Keratinocyte (primary cell): ENCODE results near the gene ABI2. TPM values are rescaled to one million over a fixed set of nuclear protein-coding genes. Genes with fewer than 3 reads are reported as not detected.
A peak's percentile ranks its signal among the peaks of the same experiment; 100 is the strongest.
"Not testable (repeated sequence)": the region's sequence is repeated elsewhere in the genome, so short reads cannot be mapped to it uniquely, and the experiment has no call there.

Experiments
- DNase-seq: peaks from one replicate; pipeline ENCODE4 v3.0.0-alpha.2; 2011; ENCODE audit warnings: low read depth, missing footprints, low spot score
- FAIRE-seq: peaks from 2 replicates; lab custom pipeline; 2011; peaks lifted over from hg19 to GRCh38; lab: Jason Lieb, UNC
- H2AFZ ChIP-seq: 2 replicates; pipeline ENCODE4 v1.6.0; 2012; ENCODE audit warnings: low read length, control low read depth, inconsistent platforms; ENCODE audit not compliant: control insufficient read depth
- H3K27ac ChIP-seq: 2 replicates; pipeline ENCODE4 v1.5.1; 2011; ENCODE audit warnings: low read length; ENCODE audit not compliant: control insufficient read depth, insufficient read depth
- H3K27me3 ChIP-seq: 3 replicates; pipeline ENCODE4 v1.6.0; 2011; ENCODE audit warnings: low read length; ENCODE audit not compliant: control insufficient read depth, insufficient read depth; ENCODE audit errors: extremely low read depth
- H3K36me3 ChIP-seq, 2 experiments: 2 replicates in 1 of 2; 3 replicates in 1 of 2; pipeline ENCODE4 v1.5.1; 2011; ENCODE audit warnings: low read length in 2 of 2, mild to moderate bottlenecking in 1 of 2; ENCODE audit not compliant: control insufficient read depth in 2 of 2, insufficient read depth in 2 of 2; ENCODE audit errors: extremely low read depth in 1 of 2
- H3K4me1 ChIP-seq: 3 replicates; pipeline ENCODE4 v1.5.1; 2011; ENCODE audit warnings: low read length; ENCODE audit not compliant: control insufficient read depth, insufficient read depth; ENCODE audit errors: extremely low read depth
- H3K4me2 ChIP-seq: 3 replicates; pipeline ENCODE4 v1.6.0; 2011; ENCODE audit warnings: low read depth, low read length; ENCODE audit not compliant: control insufficient read depth, insufficient read depth; ENCODE audit errors: extremely low read depth
- H3K4me3 ChIP-seq, 3 experiments: fragments of 200-600 bp in 1 of 3; sonication (generic) in 1 of 3; 2 replicates in 2 of 3; 3 replicates in 1 of 3; pipeline ENCODE4 v1.5.1; 2011 to 2016; ENCODE audit warnings: low read length in 3 of 3, mild to moderate bottlenecking in 3 of 3, control low read depth in 2 of 3, inconsistent platforms in 1 of 3, low read depth in 1 of 3, mixed read lengths in 1 of 3, mixed run types in 1 of 3, moderate library complexity in 1 of 3; ENCODE audit not compliant: control insufficient read depth in 2 of 3, insufficient read depth in 2 of 3; ENCODE audit errors: extremely low read depth in 1 of 3
- H3K79me2 ChIP-seq: 2 replicates; pipeline ENCODE4 v1.6.0; 2012; ENCODE audit warnings: low read length; ENCODE audit not compliant: control insufficient read depth, insufficient read depth
- H3K9ac ChIP-seq: 3 replicates; pipeline ENCODE4 v1.6.0; 2011; ENCODE audit warnings: low read length; ENCODE audit not compliant: control insufficient read depth, insufficient read depth; ENCODE audit errors: extremely low read depth
- H3K9me1 ChIP-seq: 3 replicates; pipeline ENCODE4 v1.6.0; 2011; ENCODE audit warnings: low read length; ENCODE audit not compliant: control insufficient read depth, insufficient read depth; ENCODE audit errors: extremely low read depth
- H3K9me3 ChIP-seq: 2 replicates; pipeline ENCODE4 v1.5.1; 2012; ENCODE audit warnings: low read depth, low read length; ENCODE audit not compliant: control insufficient read depth
- H4K20me1 ChIP-seq: 3 replicates; pipeline ENCODE4 v1.6.0; 2011; ENCODE audit warnings: low read length; ENCODE audit not compliant: control insufficient read depth, insufficient read depth; ENCODE audit errors: extremely low read depth
- EZH2 ChIP-seq: IDR thresholded peaks from one replicate; pipeline ENCODE4 v1.6.1; 2012; ENCODE audit warnings: inconsistent platforms, mild to moderate bottlenecking, low read length, moderate library complexity
- dilution Hi-C: fragments of 300-500 bp; cut with MboI; formaldehyde crosslinking; loops from one replicate; pipeline ENCODE4 v1.7.0; 2020; ENCODE audit warnings: low sequenced_read_pairs; ENCODE audit not compliant: extremely low pct_ligation_motif_present
- polyA plus RNA-seq, 5 experiments: library from polyadenylated mRNA; depleted of rRNA in 3 of 5; stranded (reverse) in 3 of 5; stranded (forward) in 1 of 5; unstranded in 1 of 5; fragments of >200 nt; gene quantifications; 1 replicate in 1 of 5; 2 replicates in 3 of 5; 3 replicates in 1 of 5; pipeline versions ENCODE4 v1.2.1 to v1.2.3, GENCODE V29; 2011 to 2012; ENCODE audit warnings: missing spikeins in 2 of 5, low read depth in 1 of 5, low replicate concordance in 1 of 5
- TF ChIP-seq, protein P1 (sequence below), 3 experiments: IDR thresholded peaks in 1 of 3; conservative IDR thresholded peaks in 1 of 3; optimal IDR thresholded peaks in 1 of 3; 2 replicates in 2 of 3; 3 replicates in 1 of 3; pipeline versions ENCODE3 to v1.5.1; 2011; ENCODE audit warnings: low read length in 3 of 3, mild to moderate bottlenecking in 3 of 3, moderate library complexity in 2 of 3, control low read depth in 1 of 3, inconsistent platforms in 1 of 3; ENCODE audit not compliant: insufficient read depth in 2 of 3; ENCODE audit errors: extremely low read depth in 1 of 3

The ABI2 gene
- polyA plus RNA-seq, 1 donor (not counting 4 experiments of a cell fraction or from before 2014, with no cell fraction given), result 12.9 TPM

DNA sequence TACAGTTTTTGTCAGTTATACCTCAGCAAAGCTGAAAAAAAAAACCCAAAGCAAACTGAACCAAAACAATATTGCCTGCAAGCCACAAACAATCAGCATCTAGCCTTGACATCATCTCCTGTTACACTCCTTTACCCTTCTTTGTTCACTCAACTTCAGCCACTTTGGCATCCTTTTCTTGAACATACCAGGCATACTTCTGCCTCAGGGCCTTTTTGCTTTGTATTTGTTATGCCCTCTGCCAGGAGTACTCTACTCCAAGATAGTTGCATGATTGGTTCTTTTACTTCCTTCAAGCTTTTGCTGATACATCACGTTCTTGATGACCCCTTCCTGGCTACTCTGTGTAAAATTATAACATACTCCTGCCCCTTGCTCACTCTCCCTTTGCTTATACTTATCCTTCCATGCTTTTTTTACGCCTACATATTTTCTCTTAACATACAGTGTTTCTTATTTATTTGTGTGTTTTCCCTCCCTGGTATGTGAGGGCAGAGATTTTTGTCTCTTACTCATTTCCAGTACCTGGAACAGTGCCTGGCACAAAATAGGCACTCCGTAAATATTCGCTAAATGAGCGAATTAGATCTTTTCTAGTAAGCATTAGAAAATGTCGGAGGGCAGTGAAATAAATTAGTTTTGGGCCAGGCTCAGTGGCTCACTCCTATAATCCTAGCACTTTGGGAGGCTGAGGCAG is 12.7 kb downstream of the ABI2 start:
- H3K36me3 ChIP-seq, result no peaks in the 10 kb centered on the region
- TF ChIP-seq, protein P1, sequence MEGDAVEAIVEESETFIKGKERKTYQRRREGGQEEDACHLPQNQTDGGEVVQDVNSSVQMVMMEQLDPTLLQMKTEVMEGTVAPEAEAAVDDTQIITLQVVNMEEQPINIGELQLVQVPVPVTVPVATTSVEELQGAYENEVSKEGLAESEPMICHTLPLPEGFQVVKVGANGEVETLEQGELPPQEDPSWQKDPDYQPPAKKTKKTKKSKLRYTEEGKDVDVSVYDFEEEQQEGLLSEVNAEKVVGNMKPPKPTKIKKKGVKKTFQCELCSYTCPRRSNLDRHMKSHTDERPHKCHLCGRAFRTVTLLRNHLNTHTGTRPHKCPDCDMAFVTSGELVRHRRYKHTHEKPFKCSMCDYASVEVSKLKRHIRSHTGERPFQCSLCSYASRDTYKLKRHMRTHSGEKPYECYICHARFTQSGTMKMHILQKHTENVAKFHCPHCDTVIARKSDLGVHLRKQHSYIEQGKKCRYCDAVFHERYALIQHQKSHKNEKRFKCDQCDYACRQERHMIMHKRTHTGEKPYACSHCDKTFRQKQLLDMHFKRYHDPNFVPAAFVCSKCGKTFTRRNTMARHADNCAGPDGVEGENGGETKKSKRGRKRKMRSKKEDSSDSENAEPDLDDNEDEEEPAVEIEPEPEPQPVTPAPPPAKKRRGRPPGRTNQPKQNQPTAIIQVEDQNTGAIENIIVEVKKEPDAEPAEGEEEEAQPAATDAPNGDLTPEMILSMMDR (optimal IDR thresholded peaks at IDR 0.05 in 1 of 3, IDR thresholded peaks at IDR 0.05 in 1 of 3, conservative IDR thresholded peaks at IDR 0.05 in 1 of 3; ENCODE audit: extremely low read depth in 1 of 3, insufficient read depth in 2 of 3, low read length in 3 of 3), result no peak
- TF ChIP-seq EZH2, result no peak
- H3K4me2 ChIP-seq, result peak overlapping the region; percentile 4
- no peak overlapping the region for H3K9ac ChIP-seq
- no peaks in the 10 kb centered on the region for H3K9me1 ChIP-seq
- H3K4me3 ChIP-seq, result no peak overlapping the region
- DNase-seq, result peak; percentile 38
- dilution Hi-C loops, result no loop called here
- peaks cover 14% of the 10 kb centered on the region for H3K4me1 ChIP-seq
- H3K9me3 ChIP-seq, result no peaks in the 10 kb centered on the region
- FAIRE-seq, result peak; percentile 93
- H3K27me3 ChIP-seq, result no peaks in the 10 kb centered on the region
- H3K79me2 ChIP-seq, result peaks cover 33% of the 10 kb centered on the region
- H3K27ac ChIP-seq, result no peak overlapping the region
- no peak overlapping the region for H2AFZ ChIP-seq
- H4K20me1 ChIP-seq, result no peaks in the 10 kb centered on the region

DNA sequence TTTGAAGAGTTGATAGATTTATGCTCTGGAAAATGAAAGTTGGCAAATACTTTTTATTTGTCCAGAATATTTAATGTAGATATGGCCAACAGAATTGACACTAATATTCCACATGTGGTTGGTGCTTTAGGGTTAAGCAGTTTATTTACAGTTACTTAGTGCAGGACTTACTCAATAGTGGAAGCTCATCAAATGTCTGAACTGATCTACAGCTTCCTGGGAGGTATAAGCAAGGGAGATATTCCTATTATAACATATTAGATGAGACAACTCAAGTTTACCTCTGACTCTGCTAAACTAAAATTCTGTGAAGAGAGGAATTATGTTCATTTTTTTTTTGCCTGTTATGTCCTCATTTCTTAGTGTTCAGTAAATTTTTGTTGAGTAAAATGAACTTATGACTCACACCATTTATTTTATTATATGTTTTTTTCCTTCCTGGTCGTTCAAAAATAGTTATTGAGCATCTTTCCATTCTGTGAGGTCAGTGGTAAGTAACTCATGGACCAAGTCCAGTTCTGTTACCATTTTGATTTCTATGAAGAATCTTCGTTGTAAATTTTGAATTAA is 13.6 kb downstream of the ABI2 start:
- Histone ChIP-seq H3K27ac (no peak overlapping the region), H3K9me1 (no peaks in the 10 kb centered on the region), H2AFZ (no peak overlapping the region), H3K36me3 (no peaks in the 10 kb centered on the region), H3K9ac (no peak overlapping the region), H3K79me2 (peaks cover 27% of the 10 kb centered on the region), H3K27me3 (no peaks in the 10 kb centered on the region), H3K4me1 (peaks cover 16% of the 10 kb centered on the region), H3K9me3 (no peaks in the 10 kb centered on the region), H3K4me2 (no peak overlapping the region), H3K4me3 (no peak overlapping the region), H4K20me1 (no peaks in the 10 kb centered on the region)
- TF ChIP-seq EZH2, result no peak
- TF ChIP-seq, protein P1 (optimal IDR thresholded peaks at IDR 0.05 in 1 of 3, IDR thresholded peaks at IDR 0.05 in 1 of 3, conservative IDR thresholded peaks at IDR 0.05 in 1 of 3; ENCODE audit: extremely low read depth in 1 of 3, insufficient read depth in 2 of 3, low read length in 3 of 3), result no peak
- FAIRE-seq (no peak), DNase-seq (no peak)
- dilution Hi-C loops, result no loop called here

GRCh38 chr2:203342374-203342773 is 14.2 kb downstream of the ABI2 start:
- H3K9me3 ChIP-seq, H3K36me3 ChIP-seq, H3K27me3 ChIP-seq, H2AFZ ChIP-seq, H3K9me1 ChIP-seq, DNase-seq, FAIRE-seq, H3K4me2 ChIP-seq, H3K4me3 ChIP-seq, dilution Hi-C loops, H3K27ac ChIP-seq, H4K20me1 ChIP-seq, H3K9ac ChIP-seq: not testable (repeated sequence)
- Histone ChIP-seq H3K4me1 (peaks cover 19% of the 10 kb centered on the region), H3K79me2 (peaks cover 27% of the 10 kb centered on the region)
